Panc1 (cell line): Measurements from ENCODE around the gene CCN5. TPM values are rescaled to one million over a fixed set of nuclear protein-coding genes. Genes with fewer than 3 reads are reported as not detected.

Experiments used
- ATAC-seq: fragments of 200-7000 bp; cut with Tn5 transposase; 2 replicates; pipeline ENCODE4 v1.9.1; 2020; ENCODE audit warnings: mild to moderate bottlenecking, moderate library complexity
- BruUV-seq: library from RNA; stranded (reverse); fragments of 400-500 nt; replicated peaks from 2 replicates; lab custom pipeline; 2021; lab: Mats Ljungman, UMichigan
- CTCF ChIA-PET: fragments of 300-600 bp; sonication (Branson Sonifier 250); formaldehyde crosslinking; loops from one replicate; lab custom pipeline; 2022; ENCODE audit warnings: antibody characterized with exemption; lab: Charles Lee
- POLR2A ChIA-PET: fragments of 300-600 bp; sonication (Branson Sonifier 250); formaldehyde crosslinking; loops from one replicate; lab custom pipeline; 2022; ENCODE audit warnings: antibody characterized with exemption; lab: Charles Lee
- DNase-seq: peaks from one replicate; pipeline ENCODE4 v3.0.0-alpha.2; 2010; ENCODE audit warnings: low read depth, low spot score
- H3K27ac ChIP-seq: 2 replicates; pipeline ENCODE4 v1.5.1; 2011; ENCODE audit warnings: mild to moderate bottlenecking, low read length, inconsistent platforms
- H3K27me3 ChIP-seq: fragments of 200-500 bp; sonication (Bioruptor generic); 2 replicates; pipeline ENCODE4 v1.6.0; 2014; ENCODE audit warnings: low read length, inconsistent platforms; ENCODE audit not compliant: control insufficient read depth, insufficient read depth
- H3K36me3 ChIP-seq: fragments of 200-500 bp; sonication (Bioruptor generic); 2 replicates; pipeline ENCODE4 v1.5.1; 2014; ENCODE audit warnings: inconsistent platforms, mild to moderate bottlenecking, low read length, moderate library complexity; ENCODE audit not compliant: control insufficient read depth, insufficient read depth
- H3K4me1 ChIP-seq: 2 replicates; pipeline ENCODE4 v1.5.1; 2011; ENCODE audit warnings: inconsistent platforms, mild to moderate bottlenecking, low read length, moderate library complexity; ENCODE audit not compliant: control insufficient read depth, insufficient read depth
- H3K4me3 ChIP-seq, 2 experiments: 2 replicates each; pipeline ENCODE4 v1.5.1; 2011 to 2012; ENCODE audit warnings: low read depth in 2 of 2, low read length in 2 of 2, mild to moderate bottlenecking in 2 of 2, inconsistent platforms in 1 of 2, moderate library complexity in 1 of 2
- H3K9me3 ChIP-seq: fragments of 200-500 bp; sonication (Bioruptor generic); 2 replicates; pipeline ENCODE4 v1.5.1; 2014; ENCODE audit warnings: low read depth, mild to moderate bottlenecking, inconsistent platforms, low read length, moderate library complexity; ENCODE audit not compliant: control insufficient read depth, insufficient read depth
- POLR2AphosphoS5 ChIP-seq: IDR thresholded peaks from 2 replicates; pipeline ENCODE4 v1.6.1; 2012; ENCODE audit warnings: mild to moderate bottlenecking, low read depth, low read length, moderate library complexity
- SIN3A ChIP-seq: IDR thresholded peaks from 2 replicates; pipeline ENCODE4 v1.6.1; 2012; ENCODE audit warnings: low read depth, mild to moderate bottlenecking, low read length, moderate library complexity, borderline replicate concordance; ENCODE audit not compliant: insufficient read depth
- TCF7L2 ChIP-seq: IDR thresholded peaks from 2 replicates; pipeline ENCODE4 v1.6.1; 2011; ENCODE audit warnings: mild to moderate bottlenecking, low read depth, low read length, inconsistent platforms
- in situ Hi-C: cut with HindIII; loops from 2 replicates; pipeline ENCODE4 v1.10.0; 2016; ENCODE audit warnings: low sequenced_read_pairs, low pct_unique_long_range_greater_than_20kb
- intact Hi-C: fragments of 100-400 bp; cut with micrococcal nuclease; formaldehyde crosslinking; loops from one replicate; pipeline ENCODE4 v1.10.0; 2022; ENCODE audit not compliant: unreplicated experiment
- total RNA-seq: library from RNA; stranded (reverse); gene quantifications from one replicate; pipeline ENCODE4 v1.2.1, GENCODE V29; 2021; ENCODE audit not compliant: unreplicated experiment
- TF ChIP-seq, protein P1 (sequence below), 2 experiments: IDR thresholded peaks; 2 replicates each; pipeline ENCODE4 v1.6.1; 2011 to 2012; ENCODE audit warnings: low read depth in 2 of 2, control low read depth in 1 of 2, low read length in 1 of 2, mild to moderate bottlenecking in 1 of 2, moderate library complexity in 1 of 2; ENCODE audit not compliant: insufficient read depth in 1 of 2
- TF ChIP-seq, protein P2 (sequence below): fragments of 450-650 bp; IDR thresholded peaks from 2 replicates; pipeline ENCODE4 v1.5.1; 2017; ENCODE audit warnings: mild to moderate bottlenecking

The CCN5 gene
- total RNA-seq, 1 experiment from 2014 or later = 15.2 TPM

DNA sequence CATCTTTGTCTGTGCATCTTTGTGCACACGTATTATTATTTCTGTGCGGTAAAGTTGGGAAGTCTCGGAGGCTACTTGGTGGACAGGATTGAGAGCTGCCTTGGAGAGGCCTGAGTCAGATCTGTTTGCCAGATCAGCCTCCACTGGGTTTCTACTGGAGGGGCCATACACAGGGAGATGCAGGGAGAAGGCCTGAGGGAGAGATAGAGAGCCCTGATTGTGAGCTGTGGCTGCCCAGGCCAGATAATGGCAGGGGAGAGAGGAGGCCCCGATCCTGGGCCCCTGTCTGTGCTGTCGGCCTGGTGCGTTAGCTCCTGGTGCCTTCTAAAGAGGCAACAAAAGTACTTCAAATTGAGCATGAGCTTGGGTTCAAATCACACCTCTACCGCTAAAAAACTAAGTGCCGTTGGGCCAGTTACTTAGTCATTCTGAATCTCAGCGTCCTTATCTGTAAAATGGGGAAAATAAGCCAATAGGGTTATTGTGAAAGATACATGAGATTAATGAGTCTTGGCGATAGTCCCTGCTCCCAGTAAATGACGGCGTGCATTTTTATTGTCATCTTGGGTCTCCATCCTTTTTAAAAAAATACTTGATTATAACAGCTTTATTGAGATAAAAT is 36.1 kb upstream of the CCN5 start:
- Histone ChIP-seq H3K4me1 (peaks cover 1% of the 10 kb centered on the region; the same call in 1 of the 2 replicates), H3K36me3 (no peaks in the 10 kb centered on the region), H3K4me3 (no peak overlapping the region), H3K27me3 (no peaks in the 10 kb centered on the region), H3K9me3 (no peaks in the 10 kb centered on the region), H3K27ac (no peak overlapping the region)
- in situ Hi-C loops (no loop called here), intact Hi-C loops (no loop called here)
- TF ChIP-seq, protein P1, sequence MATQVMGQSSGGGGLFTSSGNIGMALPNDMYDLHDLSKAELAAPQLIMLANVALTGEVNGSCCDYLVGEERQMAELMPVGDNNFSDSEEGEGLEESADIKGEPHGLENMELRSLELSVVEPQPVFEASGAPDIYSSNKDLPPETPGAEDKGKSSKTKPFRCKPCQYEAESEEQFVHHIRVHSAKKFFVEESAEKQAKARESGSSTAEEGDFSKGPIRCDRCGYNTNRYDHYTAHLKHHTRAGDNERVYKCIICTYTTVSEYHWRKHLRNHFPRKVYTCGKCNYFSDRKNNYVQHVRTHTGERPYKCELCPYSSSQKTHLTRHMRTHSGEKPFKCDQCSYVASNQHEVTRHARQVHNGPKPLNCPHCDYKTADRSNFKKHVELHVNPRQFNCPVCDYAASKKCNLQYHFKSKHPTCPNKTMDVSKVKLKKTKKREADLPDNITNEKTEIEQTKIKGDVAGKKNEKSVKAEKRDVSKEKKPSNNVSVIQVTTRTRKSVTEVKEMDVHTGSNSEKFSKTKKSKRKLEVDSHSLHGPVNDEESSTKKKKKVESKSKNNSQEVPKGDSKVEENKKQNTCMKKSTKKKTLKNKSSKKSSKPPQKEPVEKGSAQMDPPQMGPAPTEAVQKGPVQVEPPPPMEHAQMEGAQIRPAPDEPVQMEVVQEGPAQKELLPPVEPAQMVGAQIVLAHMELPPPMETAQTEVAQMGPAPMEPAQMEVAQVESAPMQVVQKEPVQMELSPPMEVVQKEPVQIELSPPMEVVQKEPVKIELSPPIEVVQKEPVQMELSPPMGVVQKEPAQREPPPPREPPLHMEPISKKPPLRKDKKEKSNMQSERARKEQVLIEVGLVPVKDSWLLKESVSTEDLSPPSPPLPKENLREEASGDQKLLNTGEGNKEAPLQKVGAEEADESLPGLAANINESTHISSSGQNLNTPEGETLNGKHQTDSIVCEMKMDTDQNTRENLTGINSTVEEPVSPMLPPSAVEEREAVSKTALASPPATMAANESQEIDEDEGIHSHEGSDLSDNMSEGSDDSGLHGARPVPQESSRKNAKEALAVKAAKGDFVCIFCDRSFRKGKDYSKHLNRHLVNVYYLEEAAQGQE (IDR thresholded peaks at IDR 0.05; ENCODE audit: insufficient read depth in 1 of 2, low read depth in 2 of 2, low read length in 1 of 2) = no peak
- TF ChIP-seq, protein P2, sequence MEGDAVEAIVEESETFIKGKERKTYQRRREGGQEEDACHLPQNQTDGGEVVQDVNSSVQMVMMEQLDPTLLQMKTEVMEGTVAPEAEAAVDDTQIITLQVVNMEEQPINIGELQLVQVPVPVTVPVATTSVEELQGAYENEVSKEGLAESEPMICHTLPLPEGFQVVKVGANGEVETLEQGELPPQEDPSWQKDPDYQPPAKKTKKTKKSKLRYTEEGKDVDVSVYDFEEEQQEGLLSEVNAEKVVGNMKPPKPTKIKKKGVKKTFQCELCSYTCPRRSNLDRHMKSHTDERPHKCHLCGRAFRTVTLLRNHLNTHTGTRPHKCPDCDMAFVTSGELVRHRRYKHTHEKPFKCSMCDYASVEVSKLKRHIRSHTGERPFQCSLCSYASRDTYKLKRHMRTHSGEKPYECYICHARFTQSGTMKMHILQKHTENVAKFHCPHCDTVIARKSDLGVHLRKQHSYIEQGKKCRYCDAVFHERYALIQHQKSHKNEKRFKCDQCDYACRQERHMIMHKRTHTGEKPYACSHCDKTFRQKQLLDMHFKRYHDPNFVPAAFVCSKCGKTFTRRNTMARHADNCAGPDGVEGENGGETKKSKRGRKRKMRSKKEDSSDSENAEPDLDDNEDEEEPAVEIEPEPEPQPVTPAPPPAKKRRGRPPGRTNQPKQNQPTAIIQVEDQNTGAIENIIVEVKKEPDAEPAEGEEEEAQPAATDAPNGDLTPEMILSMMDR = no peak
- TF ChIP-seq TCF7L2 (no peak), POLR2AphosphoS5 (no peak), SIN3A (no peak)
- POLR2A ChIA-PET = no interaction called here
- ATAC-seq = no peak
- CTCF ChIA-PET = no interaction called here
- BruUV-seq = no TSS peak
- no peak for DNase-seq

DNA sequence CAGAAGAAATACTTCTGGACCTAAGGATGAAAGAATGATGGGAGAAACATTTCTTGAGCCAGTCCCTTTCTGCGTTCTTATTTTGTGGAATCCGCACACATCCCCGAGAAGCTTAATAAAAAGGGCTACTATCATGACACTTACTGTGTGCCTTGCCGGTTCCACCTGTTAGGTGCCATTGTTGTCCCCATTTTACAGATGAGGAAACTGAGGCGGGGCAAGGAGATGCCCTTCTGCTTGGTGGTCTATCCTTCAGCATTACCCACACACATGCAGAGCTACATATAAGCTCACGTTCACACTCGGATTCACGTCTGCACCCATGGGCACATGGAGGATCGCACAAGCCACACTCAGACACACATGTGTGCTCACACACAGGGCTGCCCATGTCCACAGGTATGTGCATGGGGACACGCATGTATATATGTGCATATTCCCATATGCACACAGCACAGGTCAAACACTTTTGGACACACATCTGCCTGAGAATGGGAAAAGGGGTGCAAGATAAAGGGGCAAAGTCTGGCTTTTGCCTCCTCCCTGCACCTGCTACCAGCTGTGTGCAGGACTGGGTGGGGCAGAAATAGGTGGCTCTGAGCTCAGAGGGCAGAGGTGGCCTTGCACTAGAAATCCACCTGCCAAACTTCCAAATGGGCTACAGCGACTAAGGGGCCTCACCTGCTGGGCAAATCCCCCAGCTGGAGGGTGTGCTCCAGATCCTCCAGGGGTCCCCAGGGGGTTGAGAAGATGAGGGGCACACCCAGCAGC is 33.2 kb upstream of the CCN5 start:
- BruUV-seq = no TSS peak
- ATAC-seq (no peak), DNase-seq (no peak)
- Histone ChIP-seq H3K27ac (no peak overlapping the region), H3K27me3 (no peaks in the 10 kb centered on the region), H3K4me3 (no peak overlapping the region), H3K9me3 (no peaks in the 10 kb centered on the region), H3K36me3 (no peaks in the 10 kb centered on the region), H3K4me1 (peaks cover 16% of the 10 kb centered on the region)
- ChIA-PET POLR2A (no interaction called here), CTCF (no interaction called here)
- intact Hi-C loops (loop anchor here (10.0 kb wide), 1 partner anchor 183 kb away; no protein-coding TSS in a partner anchor), in situ Hi-C loops (no loop called here)
- no peak for TF ChIP-seq SIN3A
- TF ChIP-seq, protein P1 (IDR thresholded peaks at IDR 0.05; ENCODE audit: insufficient read depth in 1 of 2, low read depth in 2 of 2, low read length in 1 of 2) = no peak
- TF ChIP-seq POLR2AphosphoS5 = no peak
- TF ChIP-seq TCF7L2 = no peak
- TF ChIP-seq, protein P2 = no peak
